Stimulated activated naive CD4-positive, alpha-beta T cell treated with Interleukin-2 at 50 U/mL for 16 hours (primary cell): Measurements from ENCODE around the gene TBC1D5.

ENCODE experiments used
- DNase-seq: peaks from one replicate; lab custom pipeline; 2025; lab: John Stamatoyannopoulos, UW

TBC1D5 gene

DNA sequence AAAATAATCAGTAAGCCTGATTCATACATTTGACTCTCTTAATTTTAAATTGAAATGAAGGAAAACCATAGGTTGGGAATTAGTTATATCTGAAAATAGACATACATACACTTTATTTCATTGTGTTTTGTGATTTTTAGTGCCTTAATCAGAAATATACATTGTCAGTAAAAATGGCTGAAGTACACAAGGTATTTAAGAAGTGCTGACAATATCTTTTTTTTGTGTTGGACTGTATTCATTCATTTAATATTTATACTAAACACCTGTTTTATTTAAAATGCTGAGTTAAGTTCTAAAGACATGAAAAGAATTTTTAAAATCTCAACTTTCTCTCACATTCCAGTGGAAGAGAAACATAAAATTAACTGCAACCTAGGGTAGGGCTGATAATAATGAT lies 444.4 kb downstream of the TBC1D5 start:
- DNase-seq, result no peak

DNA sequence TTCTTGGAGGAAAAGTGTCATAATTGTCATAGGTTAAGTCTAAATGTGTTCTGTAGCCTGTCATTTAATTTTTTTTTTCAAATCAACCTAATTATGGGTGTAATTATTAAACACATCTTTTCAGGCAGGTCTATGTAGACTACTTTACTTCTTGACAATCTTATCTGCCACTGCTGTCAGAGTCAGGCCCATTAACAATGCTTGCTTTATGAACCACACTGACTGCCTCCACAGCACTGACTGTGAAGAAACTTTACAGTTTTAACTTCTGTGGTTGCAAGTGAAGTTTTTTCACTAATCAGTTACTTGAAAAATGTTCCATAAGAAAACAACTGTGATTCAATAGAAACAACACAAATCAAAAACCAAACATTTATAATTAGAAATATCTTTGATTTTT lies 449.9 kb downstream of the TBC1D5 start:
- DNase-seq, result no peak

DNA sequence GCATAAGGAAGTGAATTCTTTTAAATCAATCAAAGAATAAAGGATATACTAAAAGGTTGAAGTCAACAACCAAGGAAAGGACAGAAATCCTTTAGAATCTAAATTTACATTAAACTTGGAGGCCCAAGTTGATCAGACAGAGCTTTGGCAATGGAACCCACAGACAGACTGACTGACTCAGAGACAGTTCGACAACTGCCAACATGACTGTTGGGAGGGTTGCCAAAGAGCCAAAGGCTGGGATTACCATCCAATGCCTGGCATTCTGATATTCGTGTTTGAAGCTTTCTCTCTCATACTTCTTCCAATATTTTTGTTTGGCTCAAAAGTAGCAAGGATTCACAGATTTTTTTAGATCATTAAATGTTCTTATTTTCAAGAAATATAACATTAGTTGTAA lies 451.5 kb downstream of the TBC1D5 start:
- DNase-seq, result no peak

DNA sequence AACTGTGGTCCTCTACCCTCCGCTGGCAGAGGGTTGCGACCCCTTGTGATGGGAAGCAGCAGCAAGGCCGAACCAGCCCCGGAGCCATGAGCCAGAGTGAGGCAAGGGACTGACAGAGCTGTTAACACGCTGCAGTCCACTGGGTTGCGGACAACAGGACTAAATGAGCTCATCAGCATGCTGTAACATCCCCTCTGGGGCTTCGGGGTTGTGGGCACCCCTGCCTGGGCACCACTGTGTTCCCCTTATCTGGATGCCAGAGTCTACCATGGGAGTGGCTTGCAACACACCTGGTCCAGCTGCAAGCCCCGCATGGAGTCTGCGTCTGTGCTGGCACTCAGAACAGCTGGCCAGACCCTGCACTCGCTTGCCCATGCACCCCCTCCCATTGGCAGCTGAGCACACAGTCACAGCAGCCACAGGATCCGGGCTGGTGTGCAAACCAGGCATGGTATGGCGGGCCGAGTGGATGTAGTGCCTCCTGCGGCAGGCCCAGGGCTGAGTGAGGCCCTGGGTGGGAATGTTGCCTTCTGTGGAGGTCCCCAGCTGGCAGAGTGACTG lies 453.5 kb downstream of the TBC1D5 start:
- no peak for DNase-seq

DNA sequence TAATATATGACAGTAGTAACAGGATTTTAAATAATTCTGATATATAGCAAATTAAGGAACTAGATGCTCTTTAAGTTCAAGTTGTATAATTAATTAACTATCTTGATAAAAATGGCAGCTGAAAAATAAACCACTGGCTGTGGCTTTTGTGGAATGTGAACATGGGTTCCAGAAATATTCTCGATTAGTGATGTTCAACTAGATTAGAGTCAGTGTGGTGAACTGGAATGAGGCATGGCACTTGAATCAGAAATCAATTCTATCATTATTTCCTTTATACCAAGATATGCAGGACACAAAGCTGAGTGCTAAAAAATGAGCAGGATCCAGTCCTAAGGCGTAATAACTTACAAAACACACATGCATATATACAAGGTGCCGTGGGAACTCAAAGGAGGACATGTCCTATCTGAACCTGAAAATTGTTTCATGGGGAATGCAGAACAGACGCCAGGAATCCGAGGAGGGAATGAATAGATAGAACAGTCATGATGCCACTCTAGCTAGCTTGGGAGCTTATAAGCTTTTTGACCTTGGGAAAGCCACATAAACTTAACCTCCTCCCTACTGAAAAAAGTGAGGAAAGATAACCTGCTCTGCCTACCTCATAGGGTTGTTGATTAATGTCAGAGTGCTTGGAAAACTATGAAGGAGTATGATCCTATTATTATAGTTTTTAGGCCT lies 455.3 kb downstream of the TBC1D5 start:
- no peak for DNase-seq

DNA sequence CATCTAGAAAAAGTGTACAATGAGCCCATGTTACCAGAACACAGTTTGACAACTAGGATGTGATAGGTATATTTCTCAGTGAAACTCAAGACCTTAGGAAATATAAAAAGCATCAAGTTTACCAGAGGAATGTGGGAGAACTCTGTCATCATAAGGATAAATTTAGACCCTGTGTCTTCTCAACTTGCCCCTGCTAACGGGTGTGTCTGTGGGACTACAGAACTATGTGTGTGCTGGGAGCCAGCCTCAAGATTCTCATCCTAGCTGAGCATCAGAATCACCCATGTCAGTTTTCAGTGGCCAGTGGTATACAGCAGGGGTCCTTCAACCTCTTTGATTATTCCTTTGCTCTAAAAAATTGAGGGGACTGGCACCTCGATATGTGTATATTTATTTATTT lies 464.4 kb downstream of the TBC1D5 start:
- no peak for DNase-seq

DNA sequence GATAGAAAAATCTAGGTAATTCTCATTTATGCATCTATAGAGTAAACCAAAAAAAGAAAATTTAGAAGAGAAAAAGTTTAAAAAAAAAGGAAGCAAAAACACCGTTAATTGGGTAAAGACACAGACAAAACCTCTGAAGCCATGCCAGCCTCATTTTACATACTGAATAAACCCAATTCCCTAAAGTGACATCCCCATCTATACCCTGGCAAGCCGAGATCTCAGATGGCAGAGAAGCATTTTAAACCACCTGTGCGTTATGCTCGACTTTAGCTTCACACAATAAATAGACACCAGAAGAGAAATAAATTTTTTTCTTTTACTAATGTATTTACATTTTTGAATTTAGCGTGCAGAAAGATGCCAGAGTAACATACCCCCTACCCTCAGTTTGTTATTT lies 475.6 kb downstream of the TBC1D5 start:
- no peak for DNase-seq

DNA sequence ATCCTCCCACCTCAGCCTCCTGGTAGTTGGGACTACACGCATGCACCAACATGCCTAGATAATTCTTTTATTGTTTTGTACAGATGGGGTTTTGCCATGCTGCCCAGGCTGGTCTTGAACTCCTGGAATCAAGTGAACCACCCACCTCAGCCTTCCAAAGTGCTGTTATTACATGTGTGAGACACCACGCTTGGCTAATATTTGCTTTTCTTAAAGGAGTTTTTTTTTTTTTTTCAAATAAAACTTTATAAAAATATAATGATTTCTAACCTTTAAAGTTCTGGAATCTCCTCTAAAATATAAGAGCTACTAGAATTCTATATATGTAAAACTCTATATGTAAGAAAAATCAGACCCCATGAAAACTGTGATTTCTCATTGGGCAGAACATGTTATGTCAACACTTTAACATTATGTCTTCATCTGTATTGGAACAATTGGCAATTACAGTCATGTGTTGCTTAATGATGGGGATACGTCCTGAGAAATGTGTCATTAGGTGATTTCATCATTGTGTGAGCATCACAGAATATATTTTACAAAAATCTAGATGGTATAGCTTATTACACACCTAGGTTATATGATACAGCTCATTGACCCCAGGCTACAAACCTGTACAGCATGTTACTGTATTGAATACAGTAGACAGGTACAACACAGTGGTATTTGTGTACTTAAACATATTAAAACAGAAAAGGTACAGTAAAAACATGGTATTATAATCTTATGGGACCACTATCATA lies 480.6 kb downstream of the TBC1D5 start:
- no peak for DNase-seq

DNA sequence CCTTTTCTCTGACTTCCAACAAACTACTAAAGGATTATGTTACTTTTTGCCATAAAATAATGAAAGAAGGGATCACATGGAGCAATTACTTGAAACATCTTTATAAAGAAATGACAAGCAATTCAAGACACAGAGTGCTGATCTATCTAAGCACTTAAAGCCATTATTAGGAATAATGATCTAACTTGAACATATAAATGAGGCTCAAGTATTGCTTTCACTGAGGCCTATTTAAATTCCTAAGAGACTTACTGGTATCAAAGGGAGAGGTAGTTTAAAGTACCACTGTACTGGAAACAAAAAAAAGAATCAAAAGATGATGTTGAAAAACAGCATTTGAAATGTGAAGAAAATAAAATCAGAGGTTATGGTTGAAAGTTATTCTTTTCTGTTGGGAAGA lies 482.2 kb downstream of the TBC1D5 start:
- DNase-seq, result no peak

DNA sequence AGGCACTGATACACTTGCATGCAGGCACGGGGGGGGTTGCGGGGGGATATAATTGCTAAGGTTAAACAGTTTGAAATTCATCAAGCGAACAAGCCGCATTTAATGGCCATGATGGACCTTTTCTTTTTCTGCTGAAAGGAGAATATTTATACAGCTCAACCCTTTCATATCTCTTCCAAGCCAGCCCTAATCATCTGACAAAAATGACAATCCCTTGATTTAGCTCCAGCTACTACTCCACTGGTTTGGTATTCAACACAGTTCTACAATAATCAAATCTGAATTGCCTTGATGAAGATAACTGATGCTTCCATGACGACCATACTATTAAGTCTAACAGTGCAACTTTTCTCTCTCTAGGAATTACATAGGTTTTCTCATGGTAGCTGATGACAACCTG lies 482.7 kb downstream of the TBC1D5 start:
- DNase-seq, result no peak

DNA sequence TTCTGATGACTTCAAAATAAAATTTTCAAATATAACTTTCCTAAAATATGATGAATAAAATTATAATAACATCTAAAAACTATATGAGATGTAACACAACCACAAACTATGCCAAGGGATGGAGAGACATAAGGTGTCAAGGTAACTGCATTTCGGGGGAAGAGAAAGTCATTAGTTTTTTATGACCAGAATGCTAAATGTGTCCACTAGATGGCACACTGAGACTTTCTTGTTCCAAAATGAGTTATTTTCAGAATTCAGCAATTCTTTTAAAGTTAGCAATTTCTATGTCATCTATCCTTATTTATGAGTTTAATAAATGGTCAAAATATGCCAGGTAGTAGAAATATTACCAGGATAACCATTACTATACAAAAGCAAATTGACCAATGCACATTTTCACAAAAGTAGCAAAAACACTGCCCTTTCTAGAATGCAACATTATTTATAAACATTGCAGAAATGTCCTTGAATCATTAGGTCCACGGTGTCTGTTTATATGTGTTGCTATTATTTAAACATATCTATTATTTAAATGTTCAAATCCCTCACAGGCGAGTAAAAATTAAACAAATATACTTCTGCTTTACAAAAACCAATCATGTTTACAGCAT lies 483.5 kb downstream of the TBC1D5 start:
- DNase-seq, result no peak

DNA sequence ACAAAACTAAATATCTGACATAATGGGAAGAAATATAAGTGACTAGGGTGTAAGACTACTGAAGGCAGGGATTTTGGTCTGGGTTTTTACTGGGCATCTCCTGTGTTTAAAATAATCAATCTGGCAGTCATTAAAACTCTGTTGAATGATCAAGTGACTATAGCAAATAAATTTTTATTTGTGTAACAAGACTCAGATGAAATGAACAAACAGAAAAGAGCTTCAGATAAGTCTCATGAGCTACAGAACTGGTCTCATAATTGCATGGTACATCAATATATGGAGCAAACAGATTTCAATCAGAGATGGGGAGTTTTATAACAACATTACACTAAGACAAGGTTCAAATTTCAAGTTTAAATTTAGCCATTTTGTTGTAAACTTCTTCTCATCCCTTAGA lies 485.2 kb downstream of the TBC1D5 start:
- no peak for DNase-seq

DNA sequence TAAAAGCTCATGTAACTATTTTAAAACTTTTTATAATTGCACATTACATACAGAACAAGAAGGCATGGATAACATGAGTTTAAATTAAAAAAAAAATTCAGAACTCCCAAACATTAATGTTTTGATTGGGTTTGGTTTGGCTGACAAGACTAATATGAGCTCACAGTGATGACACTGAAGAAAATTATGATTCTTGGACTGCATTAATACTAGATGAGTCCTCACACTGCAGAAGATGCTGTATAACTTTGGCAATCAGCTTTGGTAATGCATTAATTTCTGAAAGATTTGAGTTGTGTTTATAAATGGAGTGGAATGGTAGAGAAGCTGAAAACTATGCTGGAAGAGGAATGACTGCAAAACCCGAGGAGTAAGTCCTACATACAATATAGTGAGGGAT lies 498.8 kb downstream of the TBC1D5 start:
- no peak for DNase-seq

DNA sequence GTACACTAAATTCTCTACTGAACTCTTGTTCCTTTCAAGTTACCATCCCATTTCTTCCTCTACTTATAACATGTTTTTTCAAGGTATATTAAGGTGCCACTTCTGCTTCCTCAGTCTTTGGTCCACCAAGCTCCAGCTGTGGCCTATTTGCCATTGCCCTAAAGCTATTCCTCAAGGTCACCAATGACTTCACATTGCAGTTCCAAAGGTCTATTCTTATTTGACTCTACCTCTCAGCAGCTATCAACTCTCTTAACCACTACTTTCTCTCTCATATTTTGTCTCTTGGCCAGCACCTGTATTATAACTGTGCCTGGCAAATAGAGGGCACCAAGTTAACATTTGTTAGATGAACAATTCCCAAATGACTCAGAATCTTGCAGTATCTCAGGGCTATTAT lies 503.0 kb downstream of the TBC1D5 start:
- no peak for DNase-seq

DNA sequence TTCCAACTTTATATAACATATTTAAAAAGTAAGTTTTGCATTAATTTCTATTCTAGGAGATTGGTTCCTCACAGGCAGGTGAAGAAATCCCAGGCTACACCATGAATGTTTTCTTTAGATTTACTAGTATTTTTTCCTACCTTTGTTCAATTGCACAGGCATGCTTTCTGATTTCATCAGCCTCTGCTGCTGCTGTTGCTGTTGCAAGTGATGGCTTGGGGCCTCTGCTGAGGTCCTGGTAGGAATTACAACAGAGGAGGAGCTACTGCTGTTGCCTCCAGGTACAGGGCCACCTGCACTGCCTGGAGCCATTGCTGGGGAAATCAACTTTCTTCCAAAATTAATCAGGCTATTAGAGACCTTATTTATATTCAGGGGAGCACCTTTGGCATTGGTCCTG lies 504.4 kb downstream of the TBC1D5 start:
- no peak for DNase-seq

DNA sequence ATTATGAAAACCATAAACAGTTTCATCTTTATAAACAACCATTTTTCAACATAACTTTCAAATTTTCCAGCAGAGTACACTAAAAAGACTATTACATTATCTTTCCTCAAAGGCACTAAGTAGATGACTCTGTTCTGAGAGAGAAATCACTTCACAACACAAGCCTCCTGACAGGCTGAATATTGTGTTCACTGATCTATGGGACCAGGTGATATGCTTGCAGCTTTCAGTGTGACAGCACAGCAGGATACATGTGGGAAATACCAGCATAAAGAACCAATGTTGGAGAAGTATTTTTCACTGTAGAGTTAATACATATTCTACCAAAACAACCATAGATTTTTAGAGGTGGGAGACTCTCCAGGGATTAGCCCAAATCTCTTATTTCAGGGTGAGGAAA lies 507.1 kb downstream of the TBC1D5 start:
- DNase-seq, result no peak

DNA sequence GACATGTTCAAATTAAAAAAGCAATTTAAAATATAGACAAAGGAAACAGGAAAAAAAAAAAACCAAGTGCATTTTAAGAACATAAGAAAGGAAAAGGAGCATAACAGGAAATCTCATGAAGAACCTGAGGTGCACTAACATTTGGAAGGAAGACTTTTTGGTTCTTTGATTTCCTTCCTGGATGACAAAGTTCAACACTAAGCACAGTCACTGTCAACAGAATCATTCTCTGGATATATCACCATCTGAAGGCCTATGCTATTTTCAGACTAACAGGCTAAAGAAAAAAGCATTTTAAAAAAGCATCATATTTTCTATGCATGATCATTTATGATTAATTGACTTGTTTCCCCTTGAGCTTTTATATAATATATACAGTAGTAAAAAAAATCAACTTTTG lies 508.0 kb downstream of the TBC1D5 start:
- no peak for DNase-seq

DNA sequence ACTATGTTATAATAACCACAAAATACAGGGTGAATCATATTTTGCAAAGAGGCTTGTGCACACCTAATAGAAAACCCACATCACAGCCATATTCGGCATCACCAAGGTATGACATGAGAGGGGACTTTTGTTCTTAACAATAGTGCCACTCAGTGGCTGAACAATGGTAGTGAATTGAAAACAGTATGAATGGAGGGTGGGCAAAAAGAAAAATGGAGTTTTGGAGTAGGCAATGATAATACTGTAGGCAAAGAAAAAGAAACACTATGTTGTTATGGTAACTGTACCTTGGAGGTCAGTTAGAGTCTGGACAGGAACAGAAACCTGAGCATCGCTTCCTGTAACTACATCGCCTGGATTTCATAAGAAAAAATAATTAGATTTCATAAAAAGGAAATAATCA lies 509.0 kb downstream of the TBC1D5 start:
- peak; percentile 3 for DNase-seq

DNA sequence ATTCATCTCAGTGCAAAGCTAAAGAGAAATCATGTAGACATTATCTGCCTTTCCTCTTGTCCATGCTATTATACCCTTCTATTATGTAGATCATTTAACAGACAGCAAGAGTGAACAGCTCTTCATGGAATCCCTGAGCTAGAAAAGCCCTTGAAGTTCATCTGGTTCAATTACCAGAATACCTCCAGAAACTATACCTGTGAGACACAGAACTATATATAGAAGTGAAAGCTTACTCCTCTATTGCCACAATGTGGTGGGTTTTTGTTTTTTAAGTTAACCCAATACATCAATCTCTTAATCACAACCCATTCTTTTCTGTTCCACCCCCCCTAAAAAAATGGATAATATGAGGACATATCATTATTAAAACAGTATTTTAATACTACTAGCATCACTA lies 510.0 kb downstream of the TBC1D5 start:
- no peak for DNase-seq

DNA sequence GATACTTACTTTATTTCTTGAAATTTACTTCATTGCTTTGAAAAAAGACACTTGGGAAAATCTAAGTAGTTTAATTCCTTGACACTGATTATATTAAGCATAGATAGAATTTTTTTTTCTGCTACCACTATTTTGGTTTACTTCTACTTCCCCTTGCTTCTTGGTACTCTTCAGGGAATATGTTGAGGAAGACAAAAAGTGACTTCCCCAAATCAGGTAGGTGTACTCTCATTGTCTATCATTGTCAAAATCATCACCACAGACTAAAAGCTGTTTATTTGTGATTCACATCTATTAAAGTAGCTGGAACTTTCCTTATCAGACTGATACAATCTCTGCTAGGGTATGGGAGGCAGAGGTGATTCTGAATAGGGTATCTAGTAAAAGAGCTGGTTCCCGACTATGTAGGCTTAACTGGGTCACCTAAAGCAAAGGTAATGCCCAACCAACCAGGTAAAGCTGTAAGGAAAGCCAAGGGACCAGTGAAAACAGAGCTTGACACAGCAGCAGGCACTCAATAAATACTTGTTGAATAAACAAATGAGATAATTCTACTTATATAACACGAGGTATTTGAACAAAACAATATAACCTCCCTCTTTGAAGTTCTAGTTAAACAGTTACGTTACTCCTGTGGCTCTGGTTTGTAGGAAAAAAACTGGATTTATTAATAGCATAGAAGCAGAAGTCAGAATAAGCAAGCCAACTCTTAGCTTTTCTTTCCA lies 510.7 kb downstream of the TBC1D5 start:
- DNase-seq, result no peak

DNA sequence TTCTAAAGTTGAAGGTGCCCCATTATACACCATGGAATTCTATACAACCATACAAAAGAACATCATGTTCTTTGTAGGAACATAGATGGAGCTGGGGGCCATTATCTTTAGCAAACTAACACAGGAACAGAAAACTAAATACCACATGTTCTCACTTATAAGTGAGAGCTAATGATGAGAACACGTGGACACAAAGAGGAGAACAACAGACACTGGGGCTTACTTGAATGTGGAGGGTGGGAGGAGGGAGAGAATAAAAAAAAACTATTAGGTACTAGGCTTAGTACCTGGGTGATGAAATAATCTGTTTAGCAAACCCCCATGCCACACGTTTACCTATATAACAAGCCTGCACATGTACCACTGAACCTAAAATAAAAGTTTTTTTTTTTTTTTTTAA lies 515.0 kb downstream of the TBC1D5 start:
- DNase-seq, result no peak

DNA sequence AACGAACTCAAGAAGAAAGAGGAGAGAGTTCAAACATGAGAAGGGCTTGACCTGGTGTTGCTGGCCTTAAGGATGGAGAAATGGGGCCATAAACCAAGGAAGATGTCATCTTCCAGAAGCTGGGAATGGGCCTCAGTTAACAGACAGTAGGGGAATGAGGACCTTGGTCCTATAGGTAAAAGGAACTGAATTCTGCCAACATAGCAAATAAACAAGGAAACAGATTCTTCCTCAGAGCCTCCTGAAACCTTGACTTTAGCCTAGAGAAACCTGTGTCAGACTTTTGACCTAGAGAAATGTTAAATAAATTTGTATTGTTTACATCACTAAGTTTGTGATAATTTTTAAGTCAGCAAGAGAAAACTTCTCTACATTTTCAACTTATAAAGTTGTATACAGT lies 520.9 kb downstream of the TBC1D5 start:
- no peak for DNase-seq

DNA sequence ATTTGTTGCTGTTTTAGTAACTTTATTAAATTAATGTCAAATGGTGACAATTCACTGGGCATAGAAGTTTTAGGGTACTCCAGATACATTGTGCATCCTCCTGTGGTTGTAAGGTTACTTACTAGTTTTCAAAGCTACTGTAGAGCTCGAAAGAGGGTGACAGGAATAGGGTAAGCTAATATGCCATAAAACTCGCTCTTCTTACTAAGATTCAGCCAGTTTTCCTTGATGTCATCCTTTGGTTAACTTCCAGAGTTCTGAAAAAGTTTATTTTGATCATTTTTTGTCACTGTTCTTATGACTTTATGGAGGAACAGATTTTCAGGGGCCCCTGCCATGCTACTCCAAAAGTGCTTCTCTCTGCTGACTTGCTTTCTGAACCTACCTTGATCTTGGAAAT lies 522.8 kb downstream of the TBC1D5 start:
- no peak for DNase-seq
